KMS-11 (cell line): Measurements from ENCODE around the gene SLC7A7.
"Not testable (repeated sequence)": the region's sequence is repeated elsewhere in the genome, so short reads cannot be mapped to it uniquely, and the experiment has no call there.

Experiments used
- H2AFZ ChIP-seq: fragments of 200-600 bp; sonication (generic); 2 replicates; pipeline ENCODE4 v1.6.1; 2016; ENCODE audit warnings: antibody characterized with exemption, mixed run types, low read depth
- H3K27ac ChIP-seq: fragments of 200-600 bp; sonication (generic); 2 replicates; pipeline ENCODE4 v1.6.1; 2016; ENCODE audit warnings: mild to moderate bottlenecking, mixed run types
- H3K27me3 ChIP-seq: fragments of 200-600 bp; sonication (generic); 2 replicates; pipeline ENCODE4 v1.6.1; 2017; ENCODE audit warnings: mild to moderate bottlenecking, low read depth, mixed run types, moderate library complexity; ENCODE audit not compliant: insufficient read depth
- H3K36me3 ChIP-seq: fragments of 200-600 bp; sonication (generic); 2 replicates; pipeline ENCODE4 v1.6.1; 2017; ENCODE audit warnings: mild to moderate bottlenecking, mixed run types; ENCODE audit not compliant: insufficient read depth
- H3K4me1 ChIP-seq: fragments of 200-600 bp; sonication (generic); 2 replicates; pipeline ENCODE4 v1.6.1; 2016; ENCODE audit warnings: mild to moderate bottlenecking, low read depth, mixed run types; ENCODE audit not compliant: poor library complexity, severe bottlenecking
- H3K4me2 ChIP-seq: fragments of 200-600 bp; sonication (generic); 2 replicates; pipeline ENCODE4 v1.7.0; 2016; ENCODE audit warnings: mild to moderate bottlenecking, mixed run types
- H3K4me3 ChIP-seq: fragments of 200-600 bp; sonication (generic); IDR thresholded peaks from 2 replicates; pipeline ENCODE4 v1.6.1; 2017; ENCODE audit warnings: low read depth, low read length, mixed read lengths; ENCODE audit not compliant: insufficient read depth
- H3K79me2 ChIP-seq: fragments of 200-600 bp; sonication (generic); 2 replicates; pipeline ENCODE4 v1.6.1; 2016; ENCODE audit warnings: low read depth, mixed run types; ENCODE audit not compliant: insufficient read depth
- H3K9ac ChIP-seq: fragments of 200-600 bp; sonication (generic); 2 replicates; pipeline ENCODE4 v1.6.1; 2016; ENCODE audit warnings: mild to moderate bottlenecking, mixed run types
- H4K20me1 ChIP-seq: fragments of 200-600 bp; sonication (generic); 2 replicates; pipeline ENCODE4 v1.6.1; 2016; ENCODE audit warnings: mild to moderate bottlenecking, mixed run types; ENCODE audit not compliant: insufficient read depth
- TF ChIP-seq, protein P1 (sequence below): fragments of 200-600 bp; sonication (generic); conservative IDR thresholded peaks from 2 replicates; pipeline ENCODE4 v1.6.1; 2017; ENCODE audit warnings: low read depth, mild to moderate bottlenecking, antibody characterized with exemption, low read length, moderate library complexity, mixed read lengths

SLC7A7 gene

GRCh38 chr14:22854963-22855724, 39.9 kb upstream of the SLC7A7 start:
- Histone ChIP-seq H3K4me1 (peaks cover 33% of the 10 kb centered on the region), H3K27ac (no peak overlapping the region; the same call in 1 of the 2 replicates), H3K9ac (no peak overlapping the region), H3K79me2 (no peaks in the 10 kb centered on the region), H2AFZ (no peak overlapping the region), H3K4me3 (no peak overlapping the region), H3K36me3 (no peaks in the 10 kb centered on the region), H4K20me1 (no peaks in the 10 kb centered on the region), H3K27me3 (no peaks in the 10 kb centered on the region), H3K4me2 (no peak overlapping the region)
- TF ChIP-seq, protein P1, sequence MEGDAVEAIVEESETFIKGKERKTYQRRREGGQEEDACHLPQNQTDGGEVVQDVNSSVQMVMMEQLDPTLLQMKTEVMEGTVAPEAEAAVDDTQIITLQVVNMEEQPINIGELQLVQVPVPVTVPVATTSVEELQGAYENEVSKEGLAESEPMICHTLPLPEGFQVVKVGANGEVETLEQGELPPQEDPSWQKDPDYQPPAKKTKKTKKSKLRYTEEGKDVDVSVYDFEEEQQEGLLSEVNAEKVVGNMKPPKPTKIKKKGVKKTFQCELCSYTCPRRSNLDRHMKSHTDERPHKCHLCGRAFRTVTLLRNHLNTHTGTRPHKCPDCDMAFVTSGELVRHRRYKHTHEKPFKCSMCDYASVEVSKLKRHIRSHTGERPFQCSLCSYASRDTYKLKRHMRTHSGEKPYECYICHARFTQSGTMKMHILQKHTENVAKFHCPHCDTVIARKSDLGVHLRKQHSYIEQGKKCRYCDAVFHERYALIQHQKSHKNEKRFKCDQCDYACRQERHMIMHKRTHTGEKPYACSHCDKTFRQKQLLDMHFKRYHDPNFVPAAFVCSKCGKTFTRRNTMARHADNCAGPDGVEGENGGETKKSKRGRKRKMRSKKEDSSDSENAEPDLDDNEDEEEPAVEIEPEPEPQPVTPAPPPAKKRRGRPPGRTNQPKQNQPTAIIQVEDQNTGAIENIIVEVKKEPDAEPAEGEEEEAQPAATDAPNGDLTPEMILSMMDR = no peak

DNA sequence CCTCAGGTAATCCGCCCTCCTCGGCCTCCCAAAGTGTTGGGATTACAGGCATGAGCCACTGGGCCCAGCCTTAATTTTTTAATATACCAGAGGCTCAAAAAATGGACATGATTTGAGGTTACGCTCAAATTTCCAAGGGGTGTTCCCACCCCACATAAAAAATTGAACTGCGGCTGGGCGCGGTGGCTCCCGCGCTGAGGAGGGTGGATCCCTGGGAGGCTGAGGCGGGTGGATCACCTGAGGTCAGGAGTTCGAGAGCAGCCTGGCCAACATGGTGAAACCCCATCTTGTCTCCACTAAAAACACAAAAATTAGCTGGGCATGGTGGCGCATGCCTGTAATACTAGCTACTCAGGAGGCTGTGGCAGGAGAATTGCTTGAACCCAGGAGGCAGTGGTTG, 39.1 kb upstream of the SLC7A7 start:
- H4K20me1 ChIP-seq, H3K79me2 ChIP-seq, H3K9ac ChIP-seq, H3K27ac ChIP-seq, H3K36me3 ChIP-seq, H3K27me3 ChIP-seq, H3K4me3 ChIP-seq, H3K4me2 ChIP-seq, H2AFZ ChIP-seq: not testable (repeated sequence)
- peaks cover 32% of the 10 kb centered on the region for H3K4me1 ChIP-seq

DNA sequence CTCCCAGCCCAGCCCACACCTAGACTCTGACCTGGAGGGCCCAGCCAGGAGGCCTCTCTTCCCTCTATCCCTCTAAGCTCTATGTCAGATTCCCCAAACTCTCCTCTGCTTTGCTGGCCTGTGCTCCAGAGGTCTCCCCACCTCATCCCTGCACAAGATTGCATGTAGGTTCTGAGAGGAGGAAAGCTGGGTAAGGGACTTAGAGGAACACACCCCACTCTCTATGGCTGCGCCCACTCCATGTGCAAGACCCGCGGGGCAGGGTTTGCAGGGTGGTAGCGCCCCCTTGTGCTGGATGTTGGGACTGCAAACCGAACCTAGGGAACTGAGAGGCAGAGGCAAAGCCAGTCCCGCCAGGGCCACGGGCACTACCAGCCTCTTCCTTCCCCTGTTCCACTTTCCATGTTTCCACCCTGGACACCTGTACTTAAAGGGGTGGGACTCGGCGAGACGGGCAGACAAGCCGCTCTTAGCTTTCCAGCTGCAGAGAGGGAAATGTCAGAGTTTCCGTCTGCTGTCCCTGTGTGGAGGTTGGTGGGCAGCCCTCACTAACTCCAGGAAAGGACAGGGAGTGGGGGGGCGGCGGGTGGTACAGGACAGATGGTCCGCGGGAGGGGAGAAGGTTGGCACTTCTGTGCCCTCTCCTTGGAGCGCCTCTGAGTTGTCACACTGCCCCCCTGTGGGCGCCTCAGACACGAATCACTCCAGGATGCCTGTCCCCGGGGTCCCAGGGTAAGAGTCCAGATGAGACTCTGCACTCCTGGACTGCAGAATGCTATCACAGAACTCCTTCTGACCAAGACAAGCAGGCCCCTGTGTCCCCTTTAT, 37.9 kb upstream of the SLC7A7 start:
- Histone ChIP-seq H3K27ac (peak overlapping the region; percentile 77), H3K36me3 (no peaks in the 10 kb centered on the region), H3K4me3 (no peak overlapping the region), H3K79me2 (no peaks in the 10 kb centered on the region), H3K4me1 (peaks cover 20% of the 10 kb centered on the region), H4K20me1 (no peaks in the 10 kb centered on the region), H2AFZ (peak overlapping the region; percentile 96), H3K9ac (peak overlapping the region; percentile 89), H3K4me2 (peak overlapping the region; percentile 92), H3K27me3 (no peaks in the 10 kb centered on the region)
- TF ChIP-seq, protein P1 = peak; percentile 94

DNA sequence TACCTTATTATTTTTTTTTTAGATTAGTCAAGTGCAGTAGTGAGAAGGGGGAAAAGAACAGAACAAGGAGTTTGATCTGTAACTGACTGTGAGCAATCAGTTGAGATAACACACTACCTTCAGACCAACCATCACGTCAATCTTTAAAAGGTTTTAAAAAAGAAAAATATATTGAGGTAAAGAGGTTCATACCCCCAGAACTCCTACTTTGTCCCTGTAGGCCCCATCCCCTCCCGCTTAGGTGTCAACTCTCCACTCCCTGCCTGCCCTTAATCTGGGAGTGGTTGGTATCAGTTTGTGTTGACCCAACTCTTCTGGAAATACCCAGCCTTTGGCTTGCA, 37.3 kb upstream of the SLC7A7 start:
- Histone ChIP-seq H3K36me3 (no peaks in the 10 kb centered on the region), H3K4me3 (no peak overlapping the region), H4K20me1 (no peaks in the 10 kb centered on the region), H3K27me3 (no peaks in the 10 kb centered on the region), H3K4me1 (peaks cover 18% of the 10 kb centered on the region), H3K4me2 (peak overlapping the region; percentile 92), H2AFZ (peak overlapping the region; percentile 96), H3K79me2 (no peaks in the 10 kb centered on the region), H3K27ac (peak overlapping the region; percentile 77), H3K9ac (peak overlapping the region; percentile 89; the same call in 1 of the 2 replicates)
- TF ChIP-seq, protein P1 = no peak

DNA sequence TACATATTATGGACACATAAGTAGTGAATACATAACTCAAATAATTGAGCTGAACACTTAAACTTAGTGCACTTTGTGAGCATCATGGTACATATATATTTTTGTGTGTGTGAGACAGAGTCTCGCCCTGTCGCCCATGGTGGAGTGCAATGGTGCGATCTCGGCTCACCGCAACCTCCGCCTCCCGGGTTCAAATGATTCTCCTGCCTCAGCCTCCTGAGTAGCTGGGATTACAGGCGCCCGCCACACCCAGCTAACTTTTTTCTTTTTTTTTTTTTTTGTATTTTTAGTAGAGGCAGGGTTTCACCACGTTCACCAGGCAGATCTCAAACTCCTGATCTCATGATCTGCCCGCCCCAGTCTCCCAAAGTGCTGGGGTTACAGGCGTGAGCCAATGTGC, 36.9 kb upstream of the SLC7A7 start:
- not testable (repeated sequence) for H2AFZ ChIP-seq, H3K36me3 ChIP-seq, H3K4me2 ChIP-seq, H3K27me3 ChIP-seq, H3K79me2 ChIP-seq, H3K4me3 ChIP-seq, H4K20me1 ChIP-seq, H3K9ac ChIP-seq
- Histone ChIP-seq H3K4me1 (peaks cover 18% of the 10 kb centered on the region), H3K27ac (peak overlapping the region; percentile 77; the same call in 1 of the 2 replicates)
